DND-41 (cell line): ENCODE results near the gene POT1.
A peak's percentile ranks its signal among the peaks of the same experiment; 100 is the strongest.

Experiments
- ATAC-seq: fragments of 200-7000 bp; cut with Tn5 transposase; 3 replicates; pipeline ENCODE4 v1.9.1; 2021; ENCODE audit warnings: low read depth; ENCODE audit not compliant: insufficient read depth
- DNase-seq: peaks from one replicate; pipeline ENCODE4 v3.0.0-alpha.2; 2020
- H2AFZ ChIP-seq: 2 replicates; pipeline ENCODE4 v1.6.0; 2012; ENCODE audit warnings: low read depth, low read length
- H3K27ac ChIP-seq: 2 replicates; pipeline ENCODE4 v1.5.1; 2012; ENCODE audit warnings: low read length, inconsistent platforms
- H3K27me3 ChIP-seq: fragments of 200-600 bp; sonication (generic); 2 replicates; pipeline ENCODE4 v1.6.0; 2012; ENCODE audit warnings: low read length, mild to moderate bottlenecking, inconsistent platforms; ENCODE audit not compliant: insufficient read depth, poor library complexity
- H3K36me3 ChIP-seq: 2 replicates; pipeline ENCODE4 v1.5.1; 2012; ENCODE audit warnings: low read length, inconsistent platforms; ENCODE audit not compliant: insufficient read depth
- H3K4me1 ChIP-seq: 2 replicates; pipeline ENCODE4 v1.5.1; 2012; ENCODE audit warnings: mild to moderate bottlenecking, low read length; ENCODE audit not compliant: insufficient read depth
- H3K4me2 ChIP-seq: 2 replicates; pipeline ENCODE4 v1.6.0; 2012; ENCODE audit warnings: mild to moderate bottlenecking, moderate library complexity, low read length, inconsistent platforms; ENCODE audit not compliant: insufficient read depth
- H3K4me3 ChIP-seq, 2 experiments: fragments of 200-600 bp in 1 of 2; shearing (Covaris generic) in 1 of 2; 2 replicates each; pipeline ENCODE4 v1.5.1; 2012 to 2016; ENCODE audit warnings: inconsistent platforms in 2 of 2, low read length in 2 of 2, mild to moderate bottlenecking in 2 of 2, low read depth in 1 of 2, moderate library complexity in 1 of 2
- H3K79me2 ChIP-seq: 2 replicates; pipeline ENCODE4 v1.6.0; 2012; ENCODE audit warnings: low read length, inconsistent platforms; ENCODE audit not compliant: insufficient read depth
- H3K9ac ChIP-seq: 2 replicates; pipeline ENCODE4 v1.6.0; 2012; ENCODE audit warnings: low read depth, mild to moderate bottlenecking, inconsistent platforms, low read length, moderate library complexity
- H3K9me3 ChIP-seq: 2 replicates; pipeline ENCODE4 v1.5.1; 2012; ENCODE audit warnings: low read length, moderate library complexity, mild to moderate bottlenecking, inconsistent platforms; ENCODE audit not compliant: insufficient read depth, severe bottlenecking
- H4K20me1 ChIP-seq: 2 replicates; pipeline ENCODE4 v1.6.0; 2012; ENCODE audit warnings: low read length; ENCODE audit not compliant: insufficient read depth
- CTCF ChIP-seq: IDR thresholded peaks from 2 replicates; pipeline ENCODE4 v1.5.1; 2012; ENCODE audit warnings: borderline replicate concordance, low read length, moderate library complexity, mild to moderate bottlenecking; ENCODE audit not compliant: poor library complexity, severe bottlenecking; ENCODE audit errors: extremely low read depth
- EZH2 ChIP-seq: IDR thresholded peaks from 3 replicates; pipeline ENCODE4 v1.6.1; 2012; ENCODE audit warnings: borderline replicate concordance, low read depth, mild to moderate bottlenecking, moderate library complexity, low read length, inconsistent platforms; ENCODE audit not compliant: severe bottlenecking

Gene POT1

GRCh38 chr7:124790645-124791044 is 139.0 kb downstream of the POT1 start:
- H3K79me2 ChIP-seq = no peaks in the 10 kb centered on the region
- no peak for ATAC-seq
- no peak overlapping the region for H2AFZ ChIP-seq
- no peak overlapping the region for H3K4me2 ChIP-seq
- DNase-seq = no peak
- H3K27ac ChIP-seq = no peak overlapping the region
- H3K4me3 ChIP-seq = no peak overlapping the region
- no peaks in the 10 kb centered on the region for H3K27me3 ChIP-seq
- no peak overlapping the region for H3K9ac ChIP-seq
- H3K4me1 ChIP-seq = no peaks in the 10 kb centered on the region
- H3K9me3 ChIP-seq = no peaks in the 10 kb centered on the region
- H3K36me3 ChIP-seq = no peaks in the 10 kb centered on the region
- no peak for TF ChIP-seq EZH2
- TF ChIP-seq CTCF = no peak
- no peaks in the 10 kb centered on the region for H4K20me1 ChIP-seq

DNA sequence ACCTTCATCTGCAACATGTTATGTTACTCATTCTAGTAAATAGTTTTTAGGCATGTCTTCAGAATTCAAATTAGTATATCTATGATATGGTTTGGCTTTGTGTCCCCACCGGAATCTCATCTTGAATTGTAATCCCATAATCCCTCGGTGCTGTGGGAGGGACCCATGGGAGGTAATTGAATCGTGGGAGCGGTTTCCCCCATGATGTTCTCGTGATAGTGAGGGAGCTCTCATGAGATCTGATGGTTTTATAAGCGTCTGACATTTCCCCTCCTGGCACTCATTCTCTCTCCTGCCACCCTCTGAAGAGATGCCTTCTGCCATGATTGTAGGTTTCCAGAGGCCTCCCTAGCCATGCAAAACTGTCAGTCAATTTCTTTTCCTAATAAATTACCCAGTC is 143.6 kb downstream of the POT1 start:
- Histone ChIP-seq H3K9ac (no peak overlapping the region), H3K9me3 (no peaks in the 10 kb centered on the region), H3K27ac (no peak overlapping the region), H3K4me2 (no peak overlapping the region), H3K4me1 (no peaks in the 10 kb centered on the region), H3K4me3 (no peak overlapping the region), H2AFZ (no peak overlapping the region), H3K79me2 (no peaks in the 10 kb centered on the region), H3K36me3 (no peaks in the 10 kb centered on the region), H4K20me1 (no peaks in the 10 kb centered on the region), H3K27me3 (no peaks in the 10 kb centered on the region)
- DNase-seq = no peak
- TF ChIP-seq EZH2 (no peak), CTCF (no peak)
- no peak for ATAC-seq

- no peak overlapping the region for H3K4me2 ChIP-seq
Measured at GRCh38 chr7:124784879-124785818, 144.5 kb downstream of the POT1 start.

More at GRCh38 chr7:124784879-124785818, 144.5 kb downstream of the POT1 start:
- no peaks in the 10 kb centered on the region for H3K9me3 ChIP-seq
- H3K27ac ChIP-seq = no peak overlapping the region
- H3K79me2 ChIP-seq = no peaks in the 10 kb centered on the region
- DNase-seq (peak; percentile 20), ATAC-seq (peak; percentile 69; the same call in 2 of the 3 replicates)
- H3K27me3 ChIP-seq = no peaks in the 10 kb centered on the region
- H3K9ac ChIP-seq = no peak overlapping the region
- no peaks in the 10 kb centered on the region for H3K4me1 ChIP-seq
- H2AFZ ChIP-seq = no peak overlapping the region
- H3K4me3 ChIP-seq = no peak overlapping the region
- TF ChIP-seq CTCF (peak; percentile 64), EZH2 (no peak)
- H4K20me1 ChIP-seq = no peaks in the 10 kb centered on the region
- no peaks in the 10 kb centered on the region for H3K36me3 ChIP-seq
